Measurements from ENCODE around the gene BRD1.

Gene BRD1

DNA sequence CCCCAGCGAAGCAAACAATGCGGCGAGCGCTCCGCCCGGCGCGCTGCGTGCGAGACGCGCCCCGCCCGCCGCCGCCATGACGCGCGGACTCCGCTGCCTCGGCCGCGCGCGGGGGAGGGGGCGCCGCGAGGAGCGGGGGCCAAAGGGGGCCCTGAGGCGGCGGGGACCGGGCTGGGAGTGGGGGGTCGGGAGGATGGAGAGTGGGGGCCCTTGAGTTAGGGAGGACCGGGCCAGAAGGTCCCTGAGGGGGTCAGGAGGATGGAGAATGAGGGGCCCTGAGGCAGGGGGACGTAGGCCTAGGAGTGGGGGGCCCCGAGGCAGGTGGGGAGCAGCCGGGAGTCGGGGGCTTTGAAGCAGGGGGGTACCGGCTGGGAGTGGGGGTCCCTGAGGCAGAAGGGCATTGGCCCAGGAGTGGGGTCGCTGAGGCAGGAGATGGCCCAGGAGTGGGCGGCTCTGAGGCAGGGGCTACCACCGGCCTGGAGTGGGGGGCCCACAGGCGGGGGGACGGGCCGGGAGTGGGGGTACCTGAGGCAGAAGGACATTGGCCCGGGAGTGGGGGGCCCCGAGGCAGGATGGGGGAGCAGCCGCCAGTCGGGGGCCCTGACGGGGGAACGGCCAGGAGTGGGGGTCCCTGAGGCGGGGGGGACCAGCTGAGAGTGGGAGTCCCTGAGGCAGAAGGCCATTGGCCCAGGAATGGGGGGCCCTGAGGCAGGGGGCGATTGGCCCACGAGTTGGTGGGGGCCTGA, at the start of gene BRD1:
TSS of gene BRD1 (minus strand) at position 21 of the 746 bp plus-strand sequence. CDS start 3,556 bp downstream, outside the sequence.
- DNase-seq (ENCODE audit: low spot score), result peak; percentile 78

DNA sequence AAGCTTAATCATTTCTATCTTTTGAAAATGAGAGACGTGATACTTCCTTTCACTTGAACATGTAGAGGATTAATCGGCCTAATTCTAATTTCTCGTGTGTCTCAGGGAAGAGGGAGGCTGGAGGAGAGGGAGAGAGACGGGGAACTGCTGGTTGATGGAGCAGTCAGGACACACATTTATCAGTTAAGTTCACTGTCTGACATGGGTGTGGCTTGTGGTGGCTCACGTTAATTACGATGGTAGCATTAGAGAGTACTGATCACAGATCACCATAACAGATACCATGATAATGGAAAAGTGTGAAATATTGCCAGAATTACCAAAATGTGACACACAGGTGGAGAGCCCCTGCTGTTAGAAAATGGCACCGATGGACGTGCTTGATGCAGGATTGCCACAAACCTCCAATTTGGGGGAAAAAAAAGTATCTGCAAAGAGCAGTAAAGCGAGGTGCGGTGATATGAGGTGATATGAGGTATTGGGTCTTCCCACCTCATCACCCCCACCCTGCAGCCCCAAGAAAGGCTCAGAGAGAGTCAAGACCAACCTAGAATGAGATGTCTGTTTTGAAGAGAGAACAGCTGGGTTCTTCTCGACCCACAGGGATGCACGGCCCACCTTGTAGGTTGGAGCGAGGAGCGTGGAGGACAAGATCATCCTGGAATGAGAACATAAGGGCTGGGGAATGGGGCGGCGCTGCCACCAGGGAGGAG, 45.7 kb upstream of the BRD1 start:
- DNase-seq (ENCODE audit: low spot score), result no peak

DNA sequence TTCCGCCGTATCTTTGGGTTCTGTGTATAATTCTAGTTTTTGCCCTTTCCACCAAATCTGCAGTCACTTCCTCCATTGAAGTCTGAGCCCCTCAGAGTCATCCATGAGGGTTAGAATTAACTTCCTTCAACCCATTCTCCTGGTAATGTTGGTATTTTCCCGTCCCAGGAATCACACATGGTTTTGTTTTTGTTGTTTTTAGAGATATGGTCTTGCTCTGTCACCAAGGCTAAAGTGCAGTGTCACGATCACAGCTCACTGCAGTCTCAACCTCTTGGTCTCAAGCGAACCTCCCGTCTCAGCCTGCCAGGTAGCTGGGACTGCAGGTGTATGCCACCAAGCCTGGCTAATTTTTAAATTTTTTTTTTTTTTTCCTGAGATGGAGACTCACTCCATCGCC, 44.7 kb upstream of the BRD1 start:
- DNase-seq (ENCODE audit: low spot score), result no peak

DNA sequence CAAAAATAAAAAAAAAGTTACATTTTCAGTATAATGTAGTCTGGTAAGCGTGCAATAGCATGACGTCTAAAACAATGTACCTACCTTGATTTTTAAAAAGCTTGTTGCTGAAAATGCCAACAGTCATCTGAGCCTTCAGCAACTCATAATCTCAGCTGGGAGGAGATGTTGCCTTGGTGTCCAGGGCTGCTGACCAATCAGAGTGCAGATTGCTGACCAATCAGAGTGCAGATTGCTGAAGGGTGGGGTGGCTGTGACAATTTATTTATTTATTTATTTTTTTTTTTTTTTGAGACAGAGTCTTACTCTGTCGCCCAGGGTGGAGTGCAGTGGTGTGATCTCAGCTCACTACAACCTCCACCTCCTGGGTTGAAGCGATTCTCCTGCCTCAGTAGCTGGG, 43.8 kb upstream of the BRD1 start:
- no peak for DNase-seq (ENCODE audit: low spot score)

DNA sequence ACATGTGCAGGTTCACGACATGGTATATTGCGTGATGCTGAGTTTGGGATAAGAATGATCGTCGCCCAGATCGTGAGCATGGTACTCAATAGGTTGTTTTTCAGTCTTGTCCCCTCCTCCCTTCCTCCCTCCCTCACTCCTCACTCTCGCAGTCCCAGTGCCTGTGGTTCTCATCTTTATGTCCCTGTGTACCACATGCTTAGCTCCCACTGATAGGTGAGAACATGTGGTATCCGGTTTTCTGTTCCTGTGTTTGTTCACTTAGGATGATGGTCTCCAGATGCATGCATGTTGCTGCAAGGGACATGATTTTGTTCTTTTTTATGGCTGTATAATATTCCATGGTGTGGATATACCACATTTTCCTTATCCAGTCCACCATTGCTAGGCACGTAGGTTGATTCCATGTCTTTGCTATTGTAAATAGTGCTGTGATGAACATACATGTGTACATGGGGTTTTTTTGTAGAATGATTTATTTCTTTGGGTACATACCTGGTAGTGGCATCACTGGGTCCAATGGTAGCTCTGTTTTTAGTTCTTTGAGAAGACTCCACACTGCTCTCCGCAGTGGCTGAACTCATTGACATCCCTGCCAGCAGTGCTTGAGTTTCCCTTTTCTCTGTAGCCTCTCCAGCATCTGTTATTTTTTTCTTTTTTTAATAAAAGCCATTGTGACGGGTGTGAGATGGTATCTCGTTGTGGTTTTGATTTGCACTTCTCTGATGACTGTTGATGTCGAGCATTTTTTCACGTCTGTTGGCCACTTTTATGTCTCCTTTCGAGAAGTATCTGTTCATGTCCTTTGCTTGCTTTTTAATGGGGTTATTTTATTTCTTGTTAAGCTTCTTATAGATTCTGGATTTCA, 42.4 kb upstream of the BRD1 start:
- DNase-seq (ENCODE audit: low spot score), result no peak

DNA sequence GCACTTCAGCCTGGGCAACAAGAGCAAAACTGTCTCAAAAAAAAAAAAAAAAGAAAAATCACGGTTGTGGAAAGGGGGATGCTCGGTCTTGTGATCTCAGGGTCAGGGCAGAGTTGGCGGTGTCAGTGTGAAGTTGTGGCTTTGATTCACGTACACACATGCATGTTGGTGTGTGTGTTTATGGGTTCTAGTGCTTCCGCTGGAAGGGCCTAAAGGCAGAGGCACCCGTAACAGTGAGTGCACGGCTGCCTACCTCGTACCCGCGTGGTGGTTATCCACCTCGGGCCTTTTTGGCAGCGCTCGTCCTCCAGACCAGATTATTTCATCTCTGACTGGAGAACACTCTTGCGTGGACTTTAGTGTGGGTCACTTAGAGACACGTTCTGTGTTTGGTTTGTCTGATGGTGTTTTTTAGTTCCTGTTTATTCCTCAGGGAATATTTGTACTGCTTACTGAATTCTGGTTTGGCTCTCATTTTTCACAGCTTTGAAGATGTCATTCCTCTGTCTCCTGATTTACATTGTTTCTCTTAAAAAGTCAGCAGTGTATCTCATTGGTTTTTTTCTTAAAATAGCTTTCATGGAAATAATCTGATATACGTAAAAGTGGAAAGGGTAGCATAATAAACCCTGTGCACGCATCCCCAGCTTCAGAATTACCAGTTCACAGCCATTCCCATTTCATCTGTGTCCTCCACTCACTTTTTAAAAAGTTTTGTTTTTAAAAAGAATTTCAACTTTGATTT, 41.6 kb upstream of the BRD1 start:
- no peak for DNase-seq (ENCODE audit: low spot score)

DNA sequence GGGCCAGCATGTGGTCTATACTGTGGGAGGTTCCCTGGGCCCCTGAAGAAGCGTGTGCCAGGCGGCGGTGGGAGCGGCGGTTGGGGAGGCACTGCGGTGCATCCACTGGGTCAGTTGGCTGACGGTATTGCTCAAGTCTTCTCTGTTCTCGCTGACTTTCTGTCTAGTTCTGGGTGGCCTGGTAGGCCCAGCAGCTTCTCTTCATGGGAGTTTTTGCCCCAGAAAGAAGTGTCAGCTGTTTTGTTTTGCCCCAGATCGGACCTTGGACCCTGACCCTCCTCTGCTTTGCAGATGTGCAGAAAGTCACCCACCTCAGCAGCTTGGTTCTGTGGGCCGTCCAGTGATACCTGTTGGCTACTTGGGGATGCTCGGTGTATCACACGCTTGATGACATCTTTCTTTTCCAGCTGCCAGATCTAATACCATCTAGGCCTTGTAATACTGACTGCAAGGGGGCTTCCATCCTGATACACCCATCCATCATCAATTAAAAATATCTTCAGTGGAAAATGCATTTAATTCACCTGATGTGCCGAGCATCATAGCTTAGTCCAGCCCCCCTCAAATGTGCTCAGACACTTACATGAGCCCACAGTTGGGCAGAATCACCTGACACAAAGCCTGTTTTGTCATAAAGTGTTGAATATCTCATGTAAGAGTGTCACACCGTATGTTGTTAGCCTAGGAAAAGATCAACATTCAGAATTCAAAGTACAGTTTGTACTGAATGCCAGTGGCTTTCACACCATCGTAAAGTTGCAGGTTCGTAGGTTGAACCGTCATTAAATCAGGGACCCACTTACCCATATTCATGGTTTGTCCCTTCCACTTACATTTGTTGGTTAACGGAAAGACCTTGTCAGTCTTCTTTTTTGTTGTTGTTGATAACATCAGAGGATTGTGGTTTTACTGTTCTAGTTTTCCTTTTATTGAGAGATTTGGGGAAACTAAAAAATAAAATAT, 39.9 kb upstream of the BRD1 start:
- DNase-seq (ENCODE audit: low spot score), result no peak

DNA sequence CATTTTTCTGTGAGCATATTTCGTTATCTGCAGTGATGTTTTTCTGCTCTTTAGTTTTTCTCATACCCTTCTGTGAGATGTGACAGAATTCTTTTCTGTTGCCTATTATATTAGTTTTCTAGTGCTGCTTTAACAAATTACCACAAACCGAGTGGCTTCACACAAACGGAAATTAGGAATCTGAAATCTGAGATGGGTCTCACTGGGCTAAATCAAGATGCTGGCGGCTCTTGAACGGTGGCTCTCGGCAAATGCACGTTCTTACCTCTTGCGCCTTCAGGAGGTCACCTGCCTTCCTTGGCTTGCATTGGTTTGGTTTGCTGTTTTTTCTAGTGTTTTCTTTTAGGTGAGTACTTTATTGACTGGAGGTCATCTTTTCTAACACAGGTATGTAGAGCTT, 39.0 kb upstream of the BRD1 start:
- no peak for DNase-seq (ENCODE audit: low spot score)

DNA sequence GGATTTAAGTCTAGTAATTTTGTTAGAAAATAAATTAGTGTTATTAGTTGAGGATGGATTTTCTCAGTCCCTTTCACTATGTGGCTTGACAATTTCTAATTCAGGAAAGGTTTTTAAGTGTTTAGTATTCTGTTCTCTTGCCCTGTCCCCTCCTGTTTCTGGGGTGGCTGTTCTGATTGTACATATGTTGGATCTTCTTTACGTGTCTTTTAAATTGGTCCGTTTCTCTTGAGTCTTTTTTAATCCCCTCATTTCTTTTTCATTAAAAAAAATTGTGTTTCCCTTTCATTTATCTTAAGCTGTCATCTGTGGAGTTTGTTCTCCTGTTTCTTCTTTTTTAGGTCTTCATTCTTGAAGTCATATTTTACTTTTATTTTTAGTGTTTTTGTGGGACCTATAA, 38.5 kb upstream of the BRD1 start:
- DNase-seq (ENCODE audit: low spot score), result no peak

DNA sequence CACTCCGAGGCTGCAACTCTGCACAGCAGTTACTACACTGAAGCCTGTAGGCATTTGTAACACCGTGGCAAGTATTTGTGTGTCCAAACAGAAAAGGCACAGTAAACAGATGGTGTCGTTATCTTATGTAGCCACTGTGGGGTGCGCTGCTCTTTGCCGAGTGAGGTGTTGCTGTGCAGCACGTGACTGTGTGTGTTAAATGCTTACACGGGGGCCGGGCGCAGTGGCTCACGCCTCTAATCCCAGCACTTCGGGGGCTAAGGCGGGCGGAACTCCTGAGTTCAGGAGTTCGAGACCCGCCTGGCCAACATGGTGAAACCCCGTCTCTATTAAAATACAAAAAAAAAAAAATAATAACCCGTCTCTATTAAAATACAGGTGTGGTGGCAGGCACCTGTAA, 37.5 kb upstream of the BRD1 start:
- no peak for DNase-seq (ENCODE audit: low spot score)

DNA sequence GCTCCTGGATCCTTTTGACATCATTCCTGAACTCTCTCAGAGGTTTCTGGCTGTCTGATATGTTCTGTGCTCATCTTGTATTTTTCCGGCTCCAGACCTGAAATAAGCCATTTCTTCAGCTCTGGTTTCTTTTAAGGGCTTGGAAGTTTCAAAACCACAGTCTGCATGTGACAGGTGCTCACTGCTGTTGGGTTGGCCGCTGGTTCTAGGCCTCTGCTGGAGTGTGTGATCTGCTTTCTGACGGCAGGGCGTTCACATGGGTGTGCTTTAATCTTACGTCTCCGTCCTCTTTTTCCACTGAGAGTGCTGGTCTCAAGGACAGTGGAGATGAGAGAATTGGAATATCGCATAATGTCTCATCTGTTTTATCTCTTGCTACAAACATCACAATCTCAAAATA, 36.3 kb upstream of the BRD1 start:
- DNase-seq (ENCODE audit: low spot score), result no peak

DNA sequence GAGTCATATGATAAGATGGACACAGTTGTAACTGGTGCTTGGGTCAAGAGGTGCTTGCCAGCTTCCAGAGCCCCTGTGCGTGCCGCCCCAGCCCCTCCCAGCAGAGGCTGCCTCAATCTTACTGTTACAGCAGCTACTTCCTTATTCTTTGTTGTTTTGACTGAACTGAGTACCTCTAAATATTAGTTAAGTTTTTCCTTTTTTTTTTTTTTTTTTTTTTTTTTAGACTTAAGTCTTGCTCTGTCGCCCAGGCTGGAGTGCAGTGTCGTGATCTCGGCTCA, 34.8 kb upstream of the BRD1 start:
- no peak for DNase-seq (ENCODE audit: low spot score)

DNA sequence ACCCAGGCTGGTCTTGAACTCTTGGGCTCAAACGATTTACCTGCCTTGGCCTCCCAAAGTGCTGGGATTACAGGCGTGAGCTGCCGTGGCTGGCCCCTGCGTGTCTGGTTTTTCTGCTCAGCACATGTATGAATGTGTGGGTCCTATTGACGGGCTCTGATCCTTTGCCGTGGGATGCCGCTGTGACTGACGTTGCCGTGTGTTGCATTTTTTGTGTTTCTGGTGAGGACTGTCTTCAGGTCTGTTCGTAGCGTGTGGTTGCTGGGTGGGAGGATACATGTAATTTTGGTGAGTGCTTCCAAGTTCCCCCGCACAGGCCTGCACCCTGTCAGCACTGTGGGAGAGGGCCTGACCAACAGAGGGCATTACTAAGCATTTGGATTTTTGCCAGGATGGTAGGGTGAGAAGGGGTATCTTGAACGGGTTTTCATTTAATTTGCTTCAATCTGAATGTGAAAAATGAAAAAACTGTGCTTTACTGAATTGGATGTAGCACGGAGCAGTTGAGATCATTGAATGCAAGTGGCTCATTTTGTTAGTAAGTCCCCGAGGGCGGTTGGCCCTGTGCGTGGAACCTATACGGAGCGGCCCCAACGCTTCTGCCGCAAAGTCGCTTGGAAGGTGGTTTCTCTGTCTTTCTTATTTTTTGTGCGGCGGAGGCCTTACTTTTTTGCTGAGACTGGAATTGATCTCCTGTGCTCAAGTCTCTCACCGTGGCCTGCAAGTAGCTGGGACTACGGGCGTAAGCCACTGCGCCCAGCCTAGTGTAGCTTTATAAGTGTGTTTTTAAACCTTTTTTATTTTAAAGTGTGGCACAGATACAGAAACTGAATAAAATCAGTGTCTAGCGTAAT, 34.2 kb upstream of the BRD1 start:
- DNase-seq (ENCODE audit: low spot score), result no peak

DNA sequence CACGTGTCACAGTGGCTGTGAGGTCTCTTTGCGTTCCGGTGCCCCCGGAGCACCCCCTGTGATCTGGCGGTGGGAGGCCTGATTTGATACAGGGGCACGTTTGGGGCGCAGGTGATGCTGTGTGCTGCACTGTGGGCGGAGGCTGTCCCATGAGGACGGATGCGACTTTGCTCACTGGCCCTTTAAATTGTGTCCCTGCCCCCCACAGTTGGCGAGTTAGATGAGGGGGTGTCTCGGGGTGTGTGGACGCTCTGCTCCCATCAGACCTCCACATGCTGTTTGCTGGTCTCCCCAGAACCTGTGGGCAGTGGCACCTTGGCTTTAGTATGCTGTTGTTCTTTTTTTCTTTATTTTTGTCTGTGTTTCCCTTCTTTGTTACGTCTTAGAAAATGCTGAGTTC, 31.2 kb upstream of the BRD1 start:
- DNase-seq (ENCODE audit: low spot score), result no peak

DNA sequence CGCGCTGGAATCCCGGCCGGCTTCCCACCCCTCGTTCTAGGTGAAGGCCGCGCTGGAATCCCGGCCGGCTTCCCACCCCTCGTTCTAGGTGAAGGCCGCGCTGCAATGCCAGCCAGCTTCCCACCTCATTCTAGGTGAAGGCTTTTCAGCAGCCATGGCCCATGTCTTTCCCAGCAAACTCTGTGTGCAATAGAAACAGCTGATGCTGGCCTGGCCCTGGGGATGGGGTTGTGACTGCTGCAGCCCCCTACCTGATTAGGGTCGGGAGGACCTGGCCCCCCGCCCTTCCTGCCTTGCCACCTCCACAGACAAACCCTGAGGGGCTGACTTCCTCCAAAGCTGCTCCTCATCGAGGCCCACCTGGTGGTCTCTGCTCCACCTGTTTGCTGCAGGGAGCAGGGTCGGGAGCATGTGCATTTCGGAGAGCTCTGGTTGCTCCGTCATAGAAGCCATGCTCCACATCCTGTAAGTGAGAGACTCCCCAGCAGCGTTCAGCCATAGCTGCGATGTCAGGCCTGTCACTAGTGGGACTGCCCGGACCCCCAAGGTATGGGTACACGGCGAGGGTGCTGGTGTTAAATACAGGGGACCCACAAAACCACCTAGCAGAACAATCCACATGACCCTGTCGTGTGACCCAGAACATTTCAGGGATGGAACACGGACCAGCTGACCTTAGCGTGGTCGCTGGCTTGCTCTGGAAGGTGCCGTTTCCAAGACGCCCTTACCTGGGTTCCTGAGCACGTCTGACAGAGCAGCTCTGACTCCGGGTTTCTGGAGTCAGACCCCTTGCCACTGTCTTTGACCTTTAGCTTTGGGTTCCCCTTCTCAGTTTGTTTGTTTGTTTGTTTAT, 29.3 kb upstream of the BRD1 start:
- no peak for DNase-seq (ENCODE audit: low spot score)

DNA sequence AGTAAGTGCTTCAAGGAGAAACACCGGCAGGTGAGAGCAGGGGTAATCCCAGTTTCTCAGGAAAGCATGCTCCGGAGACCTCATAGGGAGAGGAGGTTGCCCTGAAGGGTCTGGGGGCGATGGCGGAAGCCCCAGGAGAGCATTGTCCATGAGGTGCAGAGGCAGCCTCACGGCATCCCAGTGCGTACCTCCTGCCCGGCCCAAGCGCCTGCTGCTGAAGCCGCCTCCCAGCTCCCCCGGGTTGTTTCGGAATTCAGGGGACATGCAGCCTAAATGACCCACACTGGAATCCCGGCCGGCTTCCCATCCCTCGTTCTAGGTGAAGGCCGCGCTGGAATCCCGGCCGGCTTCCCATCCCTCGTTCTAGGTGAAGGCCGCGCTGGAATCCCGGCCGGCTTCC, 28.7 kb upstream of the BRD1 start:
- no peak for DNase-seq (ENCODE audit: low spot score)

DNA sequence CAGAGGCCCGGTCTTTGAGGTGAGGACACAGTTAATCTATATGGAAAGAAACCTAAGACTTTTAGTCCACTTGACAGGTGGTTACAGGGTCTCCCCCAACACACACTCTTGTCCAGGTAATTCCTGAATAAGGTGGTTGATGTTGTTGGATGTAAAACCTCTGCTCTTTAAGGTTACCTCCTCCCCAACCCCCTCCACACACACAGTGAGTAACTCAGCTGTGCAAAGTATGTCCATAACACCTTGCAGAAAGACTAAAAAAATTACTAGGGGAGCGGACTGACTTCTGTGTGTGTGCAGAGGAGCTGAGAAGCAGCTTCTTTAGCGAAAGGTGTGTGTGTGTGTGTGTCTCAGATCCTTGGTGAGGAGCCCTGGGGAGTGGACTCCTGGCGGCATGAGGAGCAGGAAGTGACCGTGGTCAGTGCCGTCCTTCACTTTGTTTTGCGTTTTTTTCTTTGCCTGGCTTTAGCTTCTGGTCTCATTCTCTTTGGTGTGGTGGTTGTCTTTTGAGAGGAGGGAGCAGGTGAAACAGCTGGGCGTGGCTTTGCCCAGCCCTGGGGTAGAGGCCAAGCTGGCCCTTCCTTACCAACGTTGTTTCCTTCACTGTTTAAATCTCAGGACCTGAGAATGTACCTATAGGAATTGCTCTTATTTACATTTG, 27.7 kb upstream of the BRD1 start:
- DNase-seq (ENCODE audit: low spot score), result no peak

DNA sequence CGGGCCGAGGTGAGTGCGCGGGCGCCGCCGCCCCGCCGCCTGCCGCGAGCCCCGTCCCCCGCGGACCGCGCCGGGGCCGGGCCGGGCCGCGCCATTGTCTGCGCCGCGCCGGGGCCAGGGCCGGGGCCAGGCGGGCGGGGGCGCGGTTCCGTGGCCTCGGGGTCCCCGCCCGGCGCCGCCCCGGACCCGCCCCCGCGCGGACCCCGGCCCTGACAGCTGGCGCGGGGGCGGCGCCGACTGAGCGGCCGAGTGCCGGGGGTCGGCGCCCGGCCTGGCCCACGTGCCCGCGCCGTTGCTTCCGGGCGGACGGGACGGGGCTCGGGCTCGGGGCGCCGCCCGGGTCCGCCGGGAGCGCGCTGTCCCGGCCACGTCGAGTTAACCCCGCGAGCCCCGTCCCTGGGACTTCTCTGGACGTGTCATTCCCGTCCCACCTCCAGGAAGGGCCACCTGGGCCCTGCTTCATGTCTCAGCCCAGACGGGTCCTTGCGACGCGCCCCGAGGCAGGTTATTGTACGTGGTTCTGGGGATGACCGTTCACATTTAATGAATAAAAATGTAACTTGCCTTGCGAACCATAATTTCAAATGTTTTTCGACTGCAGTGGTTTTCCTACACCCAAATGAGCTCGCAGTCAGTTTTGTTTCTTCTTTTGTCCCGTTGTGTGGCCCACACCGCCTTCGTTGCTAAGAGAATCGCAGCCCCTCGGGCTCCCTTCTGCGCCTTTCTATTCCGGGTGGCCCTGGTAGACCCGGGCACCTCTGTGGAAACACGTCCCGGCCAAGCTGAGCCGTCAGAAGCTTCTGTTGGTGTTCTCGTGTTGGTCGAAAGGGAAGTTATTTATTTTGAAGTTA, 26.5 kb upstream of the BRD1 start:
- DNase-seq (ENCODE audit: low spot score), result no peak

Data from HuH-7 (cell line).